MM.1S (cell line): Measurements from ENCODE around the gene PRKD1.

Source experiments
- DNase-seq: peaks from one replicate; pipeline ENCODE4 v3.0.0-alpha.2; 2015
- H2AFZ ChIP-seq: fragments of 300-600 bp; sonication (generic); 2 replicates; pipeline ENCODE4 v1.6.0; 2016; ENCODE audit warnings: antibody characterized with exemption, low read length
- H3F3A ChIP-seq: fragments of 300-600 bp; sonication (generic); 2 replicates; pipeline ENCODE4 v1.6.1; 2016; ENCODE audit warnings: mild to moderate bottlenecking, antibody characterized with exemption, low read length, moderate library complexity, mixed read lengths; ENCODE audit not compliant: insufficient read depth
- H3K27ac ChIP-seq: fragments of 300-600 bp; sonication (generic); 2 replicates; pipeline ENCODE4 v1.5.1; 2016; ENCODE audit warnings: mild to moderate bottlenecking, low read length
- H3K27me3 ChIP-seq: fragments of 300-600 bp; sonication (generic); replicated peaks from 2 replicates; pipeline ENCODE4 v1.6.0; 2016; ENCODE audit warnings: low read length; ENCODE audit not compliant: insufficient read depth
- H3K36me3 ChIP-seq: fragments of 300-600 bp; sonication (generic); replicated peaks from 2 replicates; pipeline ENCODE4 v1.6.1; 2016; ENCODE audit warnings: mild to moderate bottlenecking, low read length, mixed read lengths; ENCODE audit not compliant: insufficient read depth
- H3K4me1 ChIP-seq: fragments of 300-600 bp; sonication (generic); 2 replicates; pipeline ENCODE4 v1.6.1; 2016; ENCODE audit warnings: low read length, mixed read lengths
- H3K4me2 ChIP-seq: fragments of 300-600 bp; sonication (generic); 2 replicates; pipeline ENCODE4 v1.6.0; 2016; ENCODE audit warnings: low read depth, low read length
- H3K4me3 ChIP-seq: fragments of 300-600 bp; sonication (generic); 2 replicates; pipeline ENCODE4 v1.5.1; 2016; ENCODE audit warnings: low read length, mixed read lengths
- H3K79me2 ChIP-seq: fragments of 300-600 bp; sonication (generic); 2 replicates; pipeline ENCODE4 v1.6.1; 2016; ENCODE audit warnings: mixed run types, low read length, mixed read lengths
- H3K9ac ChIP-seq: fragments of 300-600 bp; sonication (generic); 2 replicates; pipeline ENCODE4 v1.6.1; 2016; ENCODE audit warnings: low read length, mixed read lengths
- H3K9me2 ChIP-seq: fragments of 300-600 bp; sonication (generic); replicated peaks from 2 replicates; pipeline ENCODE4 v1.6.1; 2016; ENCODE audit warnings: mild to moderate bottlenecking, low read length, mixed read lengths; ENCODE audit not compliant: insufficient read depth
- H3K9me3 ChIP-seq: fragments of 300-600 bp; sonication (generic); replicated peaks from 2 replicates; pipeline ENCODE4 v1.6.1; 2016; ENCODE audit warnings: mild to moderate bottlenecking, low read length, mixed read lengths; ENCODE audit not compliant: insufficient read depth
- H4K20me1 ChIP-seq: fragments of 300-600 bp; sonication (generic); 2 replicates; pipeline ENCODE4 v1.6.1; 2016; ENCODE audit warnings: mild to moderate bottlenecking, low read length, moderate library complexity, mixed read lengths; ENCODE audit not compliant: insufficient read depth
- EZH2 ChIP-seq: fragments of 300-600 bp; sonication (generic); optimal IDR thresholded peaks from 2 replicates; pipeline ENCODE3; 2017; ENCODE audit warnings: low read depth, mild to moderate bottlenecking, antibody characterized with exemption, low read length, mixed read lengths
- EZH2phosphoT487 ChIP-seq: fragments of 300-600 bp; sonication (generic); IDR thresholded peaks from 2 replicates; pipeline ENCODE4 v1.6.1; 2018; ENCODE audit warnings: antibody characterized with exemption, low read length
- TF ChIP-seq, protein P1 (sequence below): fragments of 300-600 bp; sonication (generic); IDR thresholded peaks from 2 replicates; pipeline ENCODE4 v1.5.1; 2016; ENCODE audit warnings: antibody characterized with exemption, low read length, mixed read lengths

Gene PRKD1

DNA sequence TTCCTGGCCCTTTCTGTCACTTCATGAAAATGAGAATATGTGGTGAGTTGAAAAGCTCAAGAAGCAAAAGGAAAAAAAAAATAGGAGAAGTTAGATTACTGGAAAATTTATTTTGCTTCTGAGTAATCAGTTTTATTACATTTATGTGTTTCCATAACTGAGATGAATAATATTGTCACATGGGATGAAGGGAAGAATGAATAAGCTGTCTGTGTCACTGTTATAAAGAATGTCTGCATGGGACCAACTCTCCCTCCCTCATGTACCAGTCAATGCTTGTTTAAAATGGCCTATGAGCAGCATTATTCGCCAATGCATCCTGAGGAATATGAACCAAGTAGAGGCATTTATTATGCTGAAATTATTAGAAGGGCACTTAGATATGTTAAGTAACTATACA, 246.3 kb downstream of the PRKD1 start:
- Histone ChIP-seq H3K9me2 (no peaks in the 10 kb centered on the region), H3F3A (no peaks in the 10 kb centered on the region), H3K27me3 (no peaks in the 10 kb centered on the region), H3K79me2 (no peaks in the 10 kb centered on the region), H3K4me3 (no peak overlapping the region), H3K27ac (no peak overlapping the region), H3K4me2 (no peak overlapping the region), H3K4me1 (no peaks in the 10 kb centered on the region), H3K36me3 (no peaks in the 10 kb centered on the region), H3K9me3 (no peaks in the 10 kb centered on the region), H4K20me1 (no peaks in the 10 kb centered on the region), H2AFZ (no peak overlapping the region), H3K9ac (no peak overlapping the region)
- DNase-seq = no peak
- TF ChIP-seq EZH2 (no peak), EZH2phosphoT487 (no peak)
- TF ChIP-seq, protein P1, sequence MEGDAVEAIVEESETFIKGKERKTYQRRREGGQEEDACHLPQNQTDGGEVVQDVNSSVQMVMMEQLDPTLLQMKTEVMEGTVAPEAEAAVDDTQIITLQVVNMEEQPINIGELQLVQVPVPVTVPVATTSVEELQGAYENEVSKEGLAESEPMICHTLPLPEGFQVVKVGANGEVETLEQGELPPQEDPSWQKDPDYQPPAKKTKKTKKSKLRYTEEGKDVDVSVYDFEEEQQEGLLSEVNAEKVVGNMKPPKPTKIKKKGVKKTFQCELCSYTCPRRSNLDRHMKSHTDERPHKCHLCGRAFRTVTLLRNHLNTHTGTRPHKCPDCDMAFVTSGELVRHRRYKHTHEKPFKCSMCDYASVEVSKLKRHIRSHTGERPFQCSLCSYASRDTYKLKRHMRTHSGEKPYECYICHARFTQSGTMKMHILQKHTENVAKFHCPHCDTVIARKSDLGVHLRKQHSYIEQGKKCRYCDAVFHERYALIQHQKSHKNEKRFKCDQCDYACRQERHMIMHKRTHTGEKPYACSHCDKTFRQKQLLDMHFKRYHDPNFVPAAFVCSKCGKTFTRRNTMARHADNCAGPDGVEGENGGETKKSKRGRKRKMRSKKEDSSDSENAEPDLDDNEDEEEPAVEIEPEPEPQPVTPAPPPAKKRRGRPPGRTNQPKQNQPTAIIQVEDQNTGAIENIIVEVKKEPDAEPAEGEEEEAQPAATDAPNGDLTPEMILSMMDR = no peak

DNA sequence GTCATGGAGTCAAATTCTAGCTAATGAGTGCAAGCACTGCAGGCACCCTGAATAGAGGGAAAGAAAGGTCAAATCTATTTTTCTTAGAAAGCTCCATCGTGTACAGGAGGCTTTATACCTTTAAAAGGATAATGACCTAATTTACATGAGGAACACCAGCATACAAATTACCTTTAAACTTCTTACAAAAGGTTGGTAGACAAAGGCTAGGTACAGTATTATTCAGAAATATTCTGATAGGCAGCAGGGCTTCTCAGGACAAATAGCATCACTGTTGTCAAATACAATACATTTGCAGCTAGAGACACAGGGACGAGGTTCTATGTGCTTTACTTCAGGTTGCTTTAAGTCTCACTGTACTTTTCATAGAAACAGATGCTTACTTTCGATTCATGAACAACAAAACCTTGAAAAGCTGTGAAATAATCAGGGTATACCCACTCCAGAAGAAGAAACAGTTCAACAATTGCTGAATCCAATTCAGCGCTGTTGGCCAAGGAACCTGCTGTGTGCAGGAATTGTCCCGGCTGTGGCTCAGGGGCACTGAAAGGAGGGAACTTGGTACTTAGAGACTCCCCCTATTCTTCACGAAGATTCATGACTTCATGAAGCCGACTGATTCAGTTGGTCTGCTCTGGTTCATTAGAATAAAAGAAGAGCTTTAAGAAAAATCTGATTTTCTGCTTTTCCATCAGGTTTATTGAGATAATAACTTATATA, 252.9 kb downstream of the PRKD1 start:
- no peaks in the 10 kb centered on the region for H3K9me2 ChIP-seq
- H3K9ac ChIP-seq = no peak overlapping the region
- no peak overlapping the region for H3K4me2 ChIP-seq
- no peaks in the 10 kb centered on the region for H3K36me3 ChIP-seq
- TF ChIP-seq, protein P1 = no peak
- TF ChIP-seq EZH2 (no peak), EZH2phosphoT487 (no peak)
- no peaks in the 10 kb centered on the region for H3K4me1 ChIP-seq
- no peaks in the 10 kb centered on the region for H3F3A ChIP-seq
- DNase-seq = no peak
- no peaks in the 10 kb centered on the region for H3K79me2 ChIP-seq
- no peak overlapping the region for H2AFZ ChIP-seq
- no peaks in the 10 kb centered on the region for H3K27me3 ChIP-seq
- no peak overlapping the region for H3K27ac ChIP-seq
- no peak overlapping the region for H3K4me3 ChIP-seq
- no peaks in the 10 kb centered on the region for H3K9me3 ChIP-seq
- no peaks in the 10 kb centered on the region for H4K20me1 ChIP-seq

DNA sequence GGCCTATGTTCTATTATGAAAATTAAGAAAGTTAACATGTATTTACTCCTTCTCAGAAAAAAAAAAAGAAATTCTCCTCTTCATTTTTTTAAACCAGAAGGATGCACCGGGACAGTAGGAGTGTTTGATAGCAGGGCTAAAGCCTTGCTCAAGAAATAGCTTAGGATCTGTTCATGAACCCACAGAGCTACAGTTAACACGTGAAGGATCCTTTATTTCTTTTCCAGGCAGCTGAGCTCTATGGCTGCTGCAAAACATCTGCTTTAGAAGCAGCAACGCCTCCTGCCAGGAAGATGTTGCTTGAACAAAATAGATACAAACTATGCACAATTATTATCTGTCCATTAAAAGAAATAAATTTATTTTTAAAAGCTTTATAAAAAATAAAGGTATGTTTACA, 254.8 kb downstream of the PRKD1 start:
- H3K4me3 ChIP-seq = no peak overlapping the region
- TF ChIP-seq EZH2phosphoT487 (no peak), EZH2 (no peak)
- TF ChIP-seq, protein P1 = no peak
- H3K4me2 ChIP-seq = no peak overlapping the region
- H2AFZ ChIP-seq = no peak overlapping the region
- H3K27me3 ChIP-seq = no peaks in the 10 kb centered on the region
- H4K20me1 ChIP-seq = no peaks in the 10 kb centered on the region
- H3K27ac ChIP-seq = no peak overlapping the region
- no peaks in the 10 kb centered on the region for H3K9me3 ChIP-seq
- DNase-seq = no peak
- no peaks in the 10 kb centered on the region for H3K36me3 ChIP-seq
- H3K4me1 ChIP-seq = no peaks in the 10 kb centered on the region
- no peaks in the 10 kb centered on the region for H3F3A ChIP-seq
- no peak overlapping the region for H3K9ac ChIP-seq
- no peaks in the 10 kb centered on the region for H3K9me2 ChIP-seq
- no peaks in the 10 kb centered on the region for H3K79me2 ChIP-seq
